Ascending aorta (tissue), 2 donors: Measurements from ENCODE around the gene MEGF8. TPM values are rescaled to one million over a fixed set of nuclear protein-coding genes. Genes with fewer than 3 reads are reported as not detected.

Source experiments
- DNase-seq, 2 donors: peaks; one replicate each; pipeline ENCODE4 v3.0.0-alpha.2; 2019; ENCODE audit warnings: low spot score in 2 of 2
- H3K27ac ChIP-seq, 2 donors: fragments of 200-600 bp; sonication (generic); one replicate each; pipeline ENCODE4 v1.5.1; 2016 to 2017; ENCODE audit warnings: mild to moderate bottlenecking in 1 of 2
- H3K27me3 ChIP-seq: fragments of 200-600 bp; sonication (generic); one replicate; pipeline ENCODE4 v1.5.1; 2017
- H3K36me3 ChIP-seq, 2 donors: fragments of 200-600 bp; sonication (generic); one replicate each; pipeline ENCODE4 v1.5.1; 2016
- H3K4me1 ChIP-seq, 2 donors: fragments of 200-600 bp; sonication (generic); one replicate each; pipeline ENCODE4 v1.5.1; 2016 to 2017; ENCODE audit warnings: mild to moderate bottlenecking in 1 of 2
- H3K4me3 ChIP-seq, 2 donors: fragments of 200-600 bp; sonication (generic); one replicate each; pipeline ENCODE4 v1.5.1; 2016 to 2017; ENCODE audit warnings: mild to moderate bottlenecking in 1 of 2
- H3K9me3 ChIP-seq, 2 donors: fragments of 200-600 bp; sonication (generic); one replicate each; pipeline ENCODE4 v1.5.1; 2016
- CTCF ChIP-seq, 3 experiments: fragments of 200-600 bp in 2 of 3; fragments of 450-650 bp in 1 of 3; sonication (generic) in 2 of 3; IDR thresholded peaks; one replicate each; pipeline ENCODE4 v1.5.1; 2016 to 2019; ENCODE audit warnings: antibody characterized with exemption in 3 of 3, mild to moderate bottlenecking in 1 of 3, moderate library complexity in 1 of 3
- intact Hi-C: fragments of 100-400 bp; cut with DNase I; formaldehyde crosslinking; loops from one replicate; pipeline ENCODE4 v1.15.1; 2023
- total RNA-seq: library from RNA; depleted of rRNA; stranded (reverse); fragments of >200 nt; gene quantifications from one replicate; pipeline ENCODE4 v1.1.0, GENCODE V29; 2016

The MEGF8 gene
- total RNA-seq, 1 donor from 2014 or later: 61.8 TPM

- peak overlapping the region; percentile 3 to 86 for H3K4me3 ChIP-seq
Observed at GRCh38 chr19:42278452-42279154, 46.8 kb upstream of the MEGF8 start.

DNA sequence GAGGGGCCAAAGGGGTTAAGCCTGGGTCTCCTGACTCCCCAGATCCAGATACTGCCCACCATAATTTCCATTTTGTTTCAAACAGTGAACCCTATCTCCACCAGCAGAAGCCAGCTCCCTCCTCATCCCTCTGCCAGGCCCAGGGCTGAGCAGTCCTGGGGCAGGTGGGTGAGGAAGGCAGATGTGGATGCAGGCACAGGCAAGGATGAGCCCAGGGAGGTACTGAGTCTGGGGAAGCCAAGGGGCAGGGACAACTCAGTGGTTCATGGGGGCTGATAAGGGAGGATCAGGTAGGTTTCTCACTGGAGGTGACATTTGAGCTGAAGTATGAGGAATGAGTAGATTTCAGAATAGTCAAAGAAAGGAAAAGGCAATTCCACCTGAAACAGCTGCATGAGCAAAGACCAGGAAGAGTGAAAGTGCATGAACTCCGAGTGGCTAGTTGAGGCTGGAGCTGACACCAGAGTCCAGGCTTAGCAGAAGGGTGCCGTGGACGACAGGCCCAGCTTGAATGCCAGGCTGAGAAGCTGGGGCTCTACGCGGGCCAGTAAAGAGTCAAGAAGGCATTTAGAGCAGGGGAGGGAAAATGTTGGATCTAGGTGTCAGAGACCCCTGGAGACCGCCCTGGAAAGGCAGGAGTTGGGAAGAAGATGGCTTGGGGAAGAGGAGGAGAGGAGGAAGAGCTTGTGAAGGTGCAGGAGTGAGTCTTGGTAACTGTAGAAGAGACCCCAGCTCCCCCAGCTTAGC lies 46.1 kb upstream of the MEGF8 start:
- no peak for TF ChIP-seq CTCF (IDR thresholded peaks at IDR 0.05)
- Histone ChIP-seq H3K36me3 (peaks cover 11 to 12% of the 10 kb centered on the region in 2 donors), H3K4me1 (peaks cover 43 to 70% of the 10 kb centered on the region in 2 donors), H3K27me3 (no peaks in the 10 kb centered on the region), H3K27ac (peak overlapping the region; percentile 93 to 96), H3K4me3 (peak overlapping the region; percentile 82 to 86), H3K9me3 (no peaks in the 10 kb centered on the region)
- no peak for DNase-seq
- intact Hi-C loops: loop anchor here (1.0 kb wide), 2 partner anchors 9 to 33 kb away; no protein-coding TSS in a partner anchor

More at GRCh38 chr19:42278452-42279154, 46.8 kb upstream of the MEGF8 start:
- no peaks in the 10 kb centered on the region for H3K9me3 ChIP-seq
- peaks cover 18 to 20% of the 10 kb centered on the region in 2 donors for H3K36me3 ChIP-seq
- H3K27me3 ChIP-seq: no peaks in the 10 kb centered on the region
- peaks cover 44 to 70% of the 10 kb centered on the region in 2 donors for H3K4me1 ChIP-seq
- DNase-seq: no peak
- peak overlapping the region; percentile 93 to 96 for H3K27ac ChIP-seq
- no peak for TF ChIP-seq CTCF (IDR thresholded peaks at IDR 0.05)
- intact Hi-C loops: loop anchor here (1.0 kb wide), 2 partner anchors 8 to 32 kb away; no protein-coding TSS in a partner anchor

GRCh38 chr19:42279902-42280814 lies 45.3 kb upstream of the MEGF8 start:
- Histone ChIP-seq H3K36me3 (peaks cover 3 to 6% of the 10 kb centered on the region in 2 donors), H3K9me3 (no peaks in the 10 kb centered on the region), H3K27ac (peak overlapping the region; percentile 93 to 96), H3K27me3 (no peaks in the 10 kb centered on the region), H3K4me1 (peaks cover 46 to 74% of the 10 kb centered on the region in 2 donors), H3K4me3 (peak overlapping the region; percentile 82 to 86)
- intact Hi-C loops: loop anchor here (1.0 kb wide), 2 partner anchors 10 to 34 kb away; no protein-coding TSS in a partner anchor
- peak; percentile 69 to 96 for DNase-seq
- peak; percentile 87 to 95 (median 94) for TF ChIP-seq CTCF (IDR thresholded peaks at IDR 0.05)

DNA sequence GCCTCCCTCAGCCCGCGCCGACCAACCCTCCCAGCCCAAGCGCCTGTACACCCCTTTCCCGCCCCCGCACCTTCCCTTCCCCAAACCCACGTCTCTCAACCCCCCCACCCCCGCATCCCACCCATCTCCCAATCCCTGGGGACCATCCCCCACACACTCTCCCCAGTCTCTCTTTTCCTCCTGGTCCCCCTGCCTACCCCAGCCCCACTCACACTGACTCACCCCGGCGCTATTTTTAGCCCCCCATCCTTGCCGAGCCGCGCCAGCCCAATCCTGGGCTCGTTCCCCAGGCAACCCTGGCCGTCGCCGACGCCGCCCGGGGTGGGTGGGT lies 44.7 kb upstream of the MEGF8 start:
- no peaks in the 10 kb centered on the region for H3K9me3 ChIP-seq
- no peak for TF ChIP-seq CTCF (IDR thresholded peaks at IDR 0.05)
- intact Hi-C loops: no loop called here
- no peaks in the 10 kb centered on the region for H3K36me3 ChIP-seq
- H3K4me1 ChIP-seq: peaks cover 53 to 74% of the 10 kb centered on the region in 2 donors
- H3K4me3 ChIP-seq: peak overlapping the region; percentile 82 to 86
- DNase-seq: peak in 1 of 2 donors; percentile 92
- no peaks in the 10 kb centered on the region for H3K27me3 ChIP-seq
- peak overlapping the region; percentile 93 to 96 for H3K27ac ChIP-seq

- Histone ChIP-seq H3K4me1 (peaks cover 58 to 74% of the 10 kb centered on the region in 2 donors), H3K27ac (peak overlapping the region; percentile 93 to 96), H3K27me3 (no peaks in the 10 kb centered on the region), H3K9me3 (no peaks in the 10 kb centered on the region), H3K36me3 (no peaks in the 10 kb centered on the region), H3K4me3 (peak overlapping the region; percentile 82 to 86)
- intact Hi-C loops: no loop called here
- peak in 1 of 2 donors; percentile 83 for DNase-seq
- TF ChIP-seq CTCF (IDR thresholded peaks at IDR 0.05): peak in 1 of 3 experiments; percentile 5
Observed at GRCh38 chr19:42281146-42281826, 44.1 kb upstream of the MEGF8 start.
